Upper lobe of left lung (tissue), 6 donors: Measurements from ENCODE around the gene ASTL. TPM values are rescaled to one million over a fixed set of nuclear protein-coding genes. Genes with fewer than 3 reads are reported as not detected.
A peak's percentile ranks its signal among the peaks of the same experiment; 100 is the strongest.

Source experiments
- ATAC-seq, 2 donors: fragments of 200-7000 bp; cut with Tn5 transposase; one replicate each; pipeline ENCODE4 v1.9.1; 2022; ENCODE audit warnings: mild to moderate bottlenecking in 2 of 2, moderate library complexity in 2 of 2; ENCODE audit not compliant: low FRiP score in 2 of 2
- DNase-seq, 2 donors: peaks; one replicate each; pipeline ENCODE4 v3.0.0-alpha.2; 2019 to 2020
- H3K27ac ChIP-seq, 4 donors: fragments of 200-600 bp; sonication (generic); one replicate each; pipeline ENCODE4 v1.5.1; 2016 to 2019
- H3K27me3 ChIP-seq, 4 donors: fragments of 200-600 bp; sonication (generic); one replicate each; pipeline ENCODE4 v1.5.1; 2017 to 2019
- H3K36me3 ChIP-seq, 4 donors: fragments of 200-600 bp; sonication (generic); one replicate each; pipeline ENCODE4 v1.5.1; 2016 to 2019
- H3K4me1 ChIP-seq, 4 donors: fragments of 200-600 bp; sonication (generic); one replicate each; pipeline ENCODE4 v1.5.1; 2018 to 2019
- H3K4me3 ChIP-seq, 4 donors: fragments of 200-600 bp; sonication (generic); one replicate each; pipeline ENCODE4 v1.5.1; 2017 to 2019; ENCODE audit warnings: mild to moderate bottlenecking in 2 of 4, moderate library complexity in 1 of 4
- H3K9me3 ChIP-seq, 4 donors: fragments of 200-600 bp; sonication (generic); one replicate each; pipeline ENCODE4 v1.5.1; 2018 to 2019
- EP300 ChIP-seq, 4 donors: sonication (generic); formaldehyde crosslinking; IDR thresholded peaks; one replicate each; pipeline ENCODE4 v1.5.1; 2017; ENCODE audit warnings: antibody characterized with exemption in 4 of 4, control low read depth in 2 of 4
- POLR2A ChIP-seq, 4 donors: fragments of 450-650 bp; IDR thresholded peaks; one replicate each; pipeline ENCODE4 v1.5.1; 2016 to 2017; ENCODE audit warnings: antibody characterized with exemption in 4 of 4, mild to moderate bottlenecking in 2 of 4
- POLR2AphosphoS5 ChIP-seq, 2 donors: sonication (generic); formaldehyde crosslinking; IDR thresholded peaks; one replicate each; pipeline ENCODE4 v1.5.1; 2017; ENCODE audit warnings: antibody characterized with exemption in 2 of 2
- WGBS, 2 donors: methylation state at CpG; one replicate each; pipeline ENCODE4 v1.1.5; 2017 to 2018; 5-methylcytosine and 5-hydroxymethylcytosine counted together
- total RNA-seq, 6 donors: library from RNA; depleted of rRNA in 4 of 6; stranded (reverse); fragments of >200 nt in 4 of 6; gene quantifications; one replicate each; pipeline versions ENCODE4 v1.1.0 to v1.2.1, GENCODE V29; 2016 to 2021
- TF ChIP-seq, protein P1 (sequence below), 6 experiments: fragments of 450-650 bp in 4 of 6; fragments of 200-600 bp in 2 of 6; sonication (generic) in 2 of 6; IDR thresholded peaks; one replicate each; pipeline ENCODE4 v1.5.1; 2016 to 2019; ENCODE audit warnings: antibody characterized with exemption in 6 of 6
- donor health status: DM: no; HTN: no; CAD: no; lungs with moderate emphysema.
- donor health status: DM: no; HTN: yes; CAD: no; lungs with severe emphysema.

ASTL gene
- total RNA-seq, 6 donors from 2014 or later = 0.23 to 1.3 (median 0.27) TPM; not detected in 3

- ATAC-seq (no peak), DNase-seq (no peak)
- H3K4me3 ChIP-seq = no peak overlapping the region
- WGBS, 2 donors = 84 to 89% methylated on average over 2 of the region's 2 CpGs
- no peaks in the 10 kb centered on the region for H3K9me3 ChIP-seq
- no peaks in the 10 kb centered on the region for H3K36me3 ChIP-seq
- no peaks in the 10 kb centered on the region for H3K27me3 ChIP-seq
- TF ChIP-seq POLR2AphosphoS5 (IDR thresholded peaks at IDR 0.05) = no peak
- TF ChIP-seq POLR2A (IDR thresholded peaks at IDR 0.05) = no peak
- TF ChIP-seq, protein P1, sequence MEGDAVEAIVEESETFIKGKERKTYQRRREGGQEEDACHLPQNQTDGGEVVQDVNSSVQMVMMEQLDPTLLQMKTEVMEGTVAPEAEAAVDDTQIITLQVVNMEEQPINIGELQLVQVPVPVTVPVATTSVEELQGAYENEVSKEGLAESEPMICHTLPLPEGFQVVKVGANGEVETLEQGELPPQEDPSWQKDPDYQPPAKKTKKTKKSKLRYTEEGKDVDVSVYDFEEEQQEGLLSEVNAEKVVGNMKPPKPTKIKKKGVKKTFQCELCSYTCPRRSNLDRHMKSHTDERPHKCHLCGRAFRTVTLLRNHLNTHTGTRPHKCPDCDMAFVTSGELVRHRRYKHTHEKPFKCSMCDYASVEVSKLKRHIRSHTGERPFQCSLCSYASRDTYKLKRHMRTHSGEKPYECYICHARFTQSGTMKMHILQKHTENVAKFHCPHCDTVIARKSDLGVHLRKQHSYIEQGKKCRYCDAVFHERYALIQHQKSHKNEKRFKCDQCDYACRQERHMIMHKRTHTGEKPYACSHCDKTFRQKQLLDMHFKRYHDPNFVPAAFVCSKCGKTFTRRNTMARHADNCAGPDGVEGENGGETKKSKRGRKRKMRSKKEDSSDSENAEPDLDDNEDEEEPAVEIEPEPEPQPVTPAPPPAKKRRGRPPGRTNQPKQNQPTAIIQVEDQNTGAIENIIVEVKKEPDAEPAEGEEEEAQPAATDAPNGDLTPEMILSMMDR (IDR thresholded peaks at IDR 0.05) = no peak
- no peak for TF ChIP-seq EP300 (IDR thresholded peaks at IDR 0.05)
- H3K27ac ChIP-seq = no peak overlapping the region
- no peaks in the 10 kb centered on the region for H3K4me1 ChIP-seq
These were observed 31.7 kb upstream of the ASTL start for GRCh38 chr2:96169868-96170507.

DNA sequence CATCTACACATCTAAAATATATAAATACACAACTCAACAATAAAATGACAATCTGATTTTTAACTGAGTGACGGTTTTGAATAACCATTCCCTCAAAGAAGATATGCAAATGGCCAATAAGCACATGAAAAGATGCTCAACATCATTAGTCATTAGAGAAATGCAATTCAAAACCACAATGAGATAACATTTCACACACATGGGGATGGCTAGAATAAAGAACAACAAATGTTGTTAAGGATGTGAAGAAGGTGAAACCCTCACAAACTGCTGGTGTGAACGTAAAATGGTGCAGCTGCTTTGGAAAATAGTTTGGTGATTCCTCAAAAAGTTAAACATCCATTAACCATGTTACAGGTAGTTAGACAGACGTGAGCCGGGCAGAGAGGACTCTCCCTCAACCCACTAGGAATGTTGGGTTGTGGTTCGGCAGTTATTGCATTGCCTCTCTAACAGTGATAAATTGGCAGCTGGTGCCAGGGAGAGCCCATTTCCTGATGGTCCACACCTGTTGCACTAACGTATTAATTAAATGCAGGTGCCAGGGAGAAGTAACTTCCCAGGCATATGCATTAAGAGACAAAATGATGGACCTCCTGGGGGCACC is 29.2 kb upstream of the ASTL start:
- Histone ChIP-seq H3K27me3 (no peaks in the 10 kb centered on the region), H3K4me1 (no peaks in the 10 kb centered on the region), H3K9me3 (no peaks in the 10 kb centered on the region), H3K27ac (no peak overlapping the region), H3K4me3 (no peak overlapping the region), H3K36me3 (no peaks in the 10 kb centered on the region)
- TF ChIP-seq POLR2AphosphoS5 (IDR thresholded peaks at IDR 0.05) = no peak
- TF ChIP-seq, protein P1 (IDR thresholded peaks at IDR 0.05) = no peak
- no peak for TF ChIP-seq EP300 (IDR thresholded peaks at IDR 0.05)
- no peak for TF ChIP-seq POLR2A (IDR thresholded peaks at IDR 0.05)
- ATAC-seq (no peak), DNase-seq (no peak)
- WGBS, 2 donors = 70 to 82% methylated on average over 6 of the region's 6 CpGs

DNA sequence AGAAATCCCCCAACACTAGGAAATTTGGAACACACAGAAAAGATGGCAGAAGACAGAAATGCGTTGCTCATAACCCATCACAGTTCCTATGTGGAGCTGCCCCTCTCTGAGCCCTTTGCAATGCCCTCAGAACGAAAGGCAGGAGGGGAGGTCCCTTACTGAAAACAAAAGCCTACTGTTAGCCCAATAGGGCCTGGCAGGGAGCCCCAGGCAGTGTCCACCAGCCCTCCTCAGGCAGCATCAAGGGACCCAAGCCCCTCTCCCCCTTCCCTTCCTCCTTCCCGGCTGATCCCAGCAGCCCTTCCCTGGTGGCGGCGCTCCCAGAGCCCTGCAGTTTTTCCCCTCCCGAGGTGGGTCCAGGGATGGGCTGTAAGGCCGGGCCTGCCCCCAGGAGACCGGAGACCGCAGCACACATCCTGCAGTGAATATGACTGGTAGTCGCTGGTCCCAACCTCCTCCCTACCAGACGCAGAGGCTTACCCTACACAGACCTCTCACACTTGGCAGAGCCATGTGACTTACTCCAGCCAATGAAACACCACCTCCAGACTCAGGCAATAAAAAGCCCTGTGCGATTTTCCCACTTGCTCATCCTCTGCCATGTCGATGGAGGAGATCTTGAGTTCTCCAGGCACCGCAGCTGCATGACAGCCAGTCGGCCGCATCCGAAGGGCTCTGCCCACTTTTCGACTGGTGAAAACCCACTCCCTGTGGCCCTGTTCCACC is 26.3 kb upstream of the ASTL start:
- Histone ChIP-seq H3K36me3 (no peaks in the 10 kb centered on the region), H3K4me1 (no peaks in the 10 kb centered on the region), H3K27me3 (no peaks in the 10 kb centered on the region), H3K9me3 (no peaks in the 10 kb centered on the region), H3K4me3 (no peak overlapping the region), H3K27ac (peak overlapping the region in 2 of 4 donors; percentile 72 to 78)
- peak in 1 of 2 donors; percentile 46 for DNase-seq
- WGBS, 2 donors = 67 to 79% methylated on average over 12 to 18 of the region's 18 CpGs
- TF ChIP-seq EP300 (IDR thresholded peaks at IDR 0.05) (no peak), POLR2A (IDR thresholded peaks at IDR 0.05) (peak in 1 of 4 donors; percentile 33), POLR2AphosphoS5 (IDR thresholded peaks at IDR 0.05) (peak in 1 of 2 donors; percentile 11)
- TF ChIP-seq, protein P1 (IDR thresholded peaks at IDR 0.05) = no peak
- ATAC-seq = peak in 1 of 2 donors; percentile 56

- TF ChIP-seq POLR2A (IDR thresholded peaks at IDR 0.05) (no peak), POLR2AphosphoS5 (IDR thresholded peaks at IDR 0.05) (peak in 1 of 2 donors; percentile 54), EP300 (IDR thresholded peaks at IDR 0.05) (peak in 1 of 4 donors; percentile 68)
- TF ChIP-seq, protein P1 (IDR thresholded peaks at IDR 0.05) = no peak
- no peaks in the 10 kb centered on the region for H3K36me3 ChIP-seq
- no peaks in the 10 kb centered on the region for H3K27me3 ChIP-seq
- 60 to 61% methylated on average over 9 to 13 of the region's 13 CpGs for WGBS, 2 donors
- H3K4me3 ChIP-seq = no peak overlapping the region
- ATAC-seq (peak; percentile 29 to 54), DNase-seq (peak; percentile 58 to 84)
- H3K4me1 ChIP-seq = no peaks in the 10 kb centered on the region
- H3K9me3 ChIP-seq = no peaks in the 10 kb centered on the region
- peak overlapping the region in 2 of 4 donors; percentile 72 to 78 for H3K27ac ChIP-seq
These were observed 25.6 kb upstream of the ASTL start for GRCh38 chr2:96163768-96164429.
